Fibroblast of upper back skin (primary cell): ENCODE data around the gene TRMT1L.

Experiments used
- DNase-seq: peaks from one replicate; pipeline ENCODE4 v3.0.0-alpha.2; 2013

Gene TRMT1L

DNA sequence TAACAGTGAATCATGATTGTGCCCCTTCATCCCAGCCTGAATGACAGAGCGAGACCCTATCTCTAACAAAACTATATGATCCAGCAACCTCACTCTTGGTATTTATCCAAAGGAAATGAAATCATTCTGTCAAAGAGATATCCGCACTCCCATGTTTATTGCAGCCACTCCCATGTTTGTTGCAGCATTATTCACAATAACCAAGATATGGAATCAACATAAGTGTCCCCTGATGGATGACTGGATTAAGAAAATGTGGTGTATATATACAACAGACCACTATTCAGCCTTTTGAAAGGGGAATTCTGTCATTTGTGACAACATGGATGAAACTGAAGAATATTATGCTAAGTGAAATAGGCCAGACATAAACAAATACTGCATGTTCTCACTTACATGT lies 44.4 kb downstream of the TRMT1L start:
- DNase-seq, result no peak

DNA sequence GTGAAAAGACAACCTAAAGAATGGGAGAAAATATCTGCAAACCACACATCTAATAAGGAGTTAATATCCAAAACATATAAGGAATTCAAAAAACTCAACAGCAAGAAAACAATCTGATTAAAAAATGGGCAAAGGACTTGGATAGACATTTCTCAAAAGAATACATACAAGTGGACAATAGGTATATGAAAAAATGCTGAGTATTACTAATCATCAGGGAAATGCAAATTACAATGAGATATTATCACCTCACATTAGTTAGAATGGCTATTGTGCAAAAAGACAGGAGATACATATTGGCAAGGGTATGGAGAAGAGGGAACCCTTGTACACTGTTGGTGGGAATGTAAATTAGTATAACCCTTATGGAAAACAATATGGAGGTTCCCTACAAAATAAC lies 44.9 kb downstream of the TRMT1L start:
- no peak for DNase-seq

DNA sequence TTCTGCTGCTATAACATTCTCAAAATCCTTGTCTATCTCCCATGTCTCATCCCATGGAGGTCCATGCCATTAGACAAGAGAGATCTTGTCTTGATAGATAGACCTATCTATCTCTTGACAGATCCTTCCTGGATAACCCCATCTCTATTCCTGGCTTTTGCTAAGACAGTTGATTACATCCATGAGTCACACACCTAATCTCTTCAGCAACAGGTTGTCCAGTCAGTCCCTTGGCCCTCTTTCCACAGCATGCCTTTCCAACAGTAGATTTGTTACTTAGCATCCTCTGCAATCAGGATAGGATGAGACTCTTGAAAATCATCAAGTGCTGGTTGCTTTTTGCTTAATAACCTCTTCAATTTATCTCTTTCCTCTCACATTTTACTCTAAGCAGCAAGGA lies 46.6 kb downstream of the TRMT1L start:
- DNase-seq, result no peak

DNA sequence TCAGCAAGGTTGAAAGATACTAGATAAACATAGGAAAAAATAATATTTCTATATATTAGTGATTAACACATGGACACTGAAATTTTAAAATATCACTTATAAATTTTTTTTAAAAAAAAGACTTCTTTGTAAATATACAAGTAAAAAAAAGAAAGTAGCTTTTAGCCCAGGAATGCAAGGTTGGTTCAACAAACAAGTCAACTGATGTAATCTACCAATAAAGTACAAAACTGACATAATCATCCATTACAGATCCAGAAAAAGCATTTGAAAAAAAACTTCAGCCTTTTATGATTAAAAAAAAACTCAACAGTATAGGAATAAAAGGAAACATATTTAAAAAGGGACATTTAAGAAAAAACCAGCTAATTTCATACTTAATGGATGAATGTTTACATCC lies 48.4 kb downstream of the TRMT1L start:
- DNase-seq, result peak; percentile 2

DNA sequence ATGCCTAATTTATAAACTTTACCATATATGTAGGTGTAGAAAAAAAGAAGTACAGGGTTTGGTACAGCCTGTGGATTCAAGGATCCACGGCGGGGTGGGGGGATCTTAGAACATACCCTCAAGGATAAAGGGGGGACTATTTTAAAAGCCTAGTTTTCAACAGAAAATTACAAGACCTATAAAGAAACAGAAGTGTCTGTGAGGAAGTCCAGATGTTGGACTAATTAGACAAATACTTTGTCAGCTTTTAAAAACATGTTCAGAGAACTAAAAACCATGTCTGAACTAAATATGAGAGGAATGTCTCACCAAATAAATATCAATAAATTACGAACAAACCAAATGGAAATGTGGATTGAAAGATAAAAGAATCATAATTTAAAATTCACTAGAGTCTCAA lies 51.6 kb downstream of the TRMT1L start:
- no peak for DNase-seq

DNA sequence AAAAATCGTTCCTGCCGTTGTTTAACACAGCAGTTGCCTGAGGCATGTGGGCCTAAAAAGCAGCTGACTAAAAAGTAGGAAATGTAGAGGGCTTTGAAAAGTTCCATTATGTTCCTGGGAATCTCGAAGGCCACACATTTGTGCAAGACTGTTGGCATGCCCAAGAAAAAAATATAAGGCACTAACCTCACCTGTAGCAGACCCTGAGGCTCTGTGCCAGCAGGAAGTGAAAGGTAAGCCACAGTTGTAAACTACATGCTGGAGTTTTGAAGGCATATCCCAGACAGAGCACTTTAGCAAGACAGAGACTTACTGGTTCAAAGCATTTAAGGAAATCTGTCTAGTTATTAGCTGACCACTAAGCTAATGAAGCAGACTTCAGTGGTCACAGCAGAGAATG lies 52.7 kb downstream of the TRMT1L start:
- DNase-seq, result no peak

DNA sequence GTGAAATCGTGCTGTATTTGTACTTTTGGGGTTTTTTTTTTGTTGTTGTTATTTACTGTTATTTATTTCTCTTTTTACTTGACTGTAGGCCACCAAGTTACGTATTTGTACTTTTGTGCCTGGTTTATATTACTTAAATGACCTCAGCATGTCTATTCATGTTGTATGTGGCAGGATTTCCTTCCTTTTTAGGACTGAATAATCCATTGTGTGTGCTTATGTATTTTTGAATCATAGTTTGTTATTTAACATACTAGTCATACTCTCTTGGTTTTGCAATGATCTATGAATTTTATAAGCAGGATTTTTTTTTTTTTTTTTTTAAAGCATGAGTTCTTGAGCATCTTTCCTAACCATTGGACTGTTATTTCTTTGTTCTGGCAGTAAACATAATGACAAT lies 60.2 kb downstream of the TRMT1L start:
- peak; percentile 7 for DNase-seq

DNA sequence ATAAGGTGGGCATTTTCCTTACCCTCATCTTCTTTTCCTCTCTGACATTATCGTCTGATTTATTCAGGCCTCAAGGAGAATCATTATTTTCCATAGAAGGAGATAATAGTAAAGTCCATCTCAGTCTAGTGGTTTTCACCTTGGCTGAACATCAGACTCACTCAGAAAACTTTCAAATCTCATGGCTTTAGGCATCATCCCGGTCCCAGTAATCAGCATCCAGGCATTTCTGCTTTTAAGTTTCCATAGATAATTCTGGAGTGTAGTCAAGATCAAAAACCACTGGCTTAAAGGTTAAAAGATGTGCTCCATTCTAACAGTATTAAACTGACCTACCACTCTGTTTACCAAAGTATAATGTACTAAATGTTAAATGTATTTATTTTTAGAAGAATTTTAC lies 62.0 kb downstream of the TRMT1L start:
- no peak for DNase-seq

DNA sequence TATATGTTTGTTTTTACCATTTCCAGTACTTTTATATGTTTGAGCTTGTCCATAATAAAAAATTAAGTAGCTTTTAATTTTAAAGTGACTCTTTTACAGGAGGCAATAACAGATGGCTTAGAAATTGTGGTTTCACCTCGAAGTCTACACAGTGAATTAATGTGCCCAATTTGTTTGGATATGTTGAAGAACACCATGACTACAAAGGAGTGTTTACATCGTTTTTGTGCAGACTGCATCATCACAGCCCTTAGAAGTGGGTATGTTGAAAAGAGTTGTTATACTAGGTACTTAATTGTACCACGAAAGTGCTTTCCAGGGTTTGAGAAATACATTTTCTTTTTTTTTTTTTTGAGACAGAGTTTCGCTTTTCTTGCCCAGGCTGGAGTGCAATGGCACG lies 65.3 kb downstream of the TRMT1L start:
- DNase-seq, result no peak

DNA sequence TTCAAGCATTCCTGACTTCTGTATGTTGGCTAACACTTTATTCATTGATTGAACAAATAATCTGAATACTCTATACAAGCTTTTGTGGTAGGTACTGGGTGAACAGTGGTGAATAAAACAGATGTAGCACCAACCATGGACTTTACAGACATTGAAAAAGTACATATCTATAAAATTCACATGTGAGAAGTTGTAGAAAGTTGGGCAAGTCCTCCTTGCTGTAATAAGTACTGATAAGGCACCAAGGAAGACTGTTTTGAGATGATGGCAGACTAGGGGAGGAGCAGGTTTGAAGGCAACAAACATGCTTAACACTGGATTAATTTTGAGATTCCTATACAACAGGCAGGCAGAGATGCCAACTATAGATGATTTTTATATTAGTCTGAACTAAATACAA lies 69.0 kb downstream of the TRMT1L start:
- no peak for DNase-seq

DNA sequence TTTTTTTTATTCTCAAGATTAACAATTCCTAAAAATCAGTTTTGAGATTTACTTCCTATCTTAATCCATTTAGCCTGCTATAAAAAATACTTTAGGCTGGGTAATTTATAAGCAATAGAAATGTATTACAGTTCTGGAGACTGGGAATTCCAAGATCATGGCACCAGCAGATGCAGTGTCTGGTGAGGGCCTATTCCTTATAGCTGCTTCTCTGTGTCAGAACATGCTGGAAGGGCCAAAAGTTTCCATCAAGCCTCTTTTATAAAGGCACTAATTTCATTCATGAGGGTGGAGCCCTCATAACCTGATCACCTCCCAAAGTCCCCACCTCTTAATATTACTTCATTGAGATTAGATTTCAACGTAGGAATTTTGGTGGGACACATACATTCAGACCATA lies 69.7 kb downstream of the TRMT1L start:
- no peak for DNase-seq

DNA sequence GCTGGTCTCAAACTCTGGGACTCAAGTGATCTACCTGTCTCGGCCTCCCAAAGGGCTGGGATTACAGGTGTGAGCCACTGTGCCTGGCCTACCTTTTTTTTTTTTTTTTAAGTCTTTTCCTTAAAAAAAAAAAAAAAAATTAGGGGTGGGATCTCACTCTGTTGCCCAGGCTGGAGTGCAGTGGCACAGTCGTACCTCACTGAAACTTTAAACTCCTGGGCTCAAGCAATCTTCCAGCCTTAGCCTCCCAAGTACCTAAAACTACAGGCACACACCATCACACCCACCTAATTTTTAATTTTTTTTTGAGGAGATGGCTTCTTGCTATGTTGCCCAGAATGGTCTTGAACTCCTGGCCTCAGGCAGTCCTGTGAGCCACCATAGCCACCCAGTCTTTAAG lies 72.9 kb downstream of the TRMT1L start:
- DNase-seq, result no peak

DNA sequence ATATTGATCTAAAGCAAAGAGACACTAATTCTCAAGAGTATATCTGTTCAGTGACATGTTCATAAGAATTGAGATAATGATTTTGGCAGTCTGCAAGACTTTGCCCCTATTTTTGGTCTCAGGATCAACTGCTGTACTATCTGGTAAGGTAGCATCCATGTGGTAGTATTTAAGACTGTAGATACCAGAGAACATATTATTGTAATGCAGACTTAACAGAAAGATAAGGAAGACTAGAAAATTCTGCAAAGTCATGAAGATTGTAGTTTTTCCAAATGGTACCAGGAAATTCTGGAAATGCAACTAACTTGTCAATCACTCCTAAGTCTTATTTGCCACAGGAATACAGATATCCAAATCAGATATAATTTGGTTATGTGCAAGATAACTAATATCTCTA lies 76.3 kb downstream of the TRMT1L start:
- DNase-seq, result no peak

DNA sequence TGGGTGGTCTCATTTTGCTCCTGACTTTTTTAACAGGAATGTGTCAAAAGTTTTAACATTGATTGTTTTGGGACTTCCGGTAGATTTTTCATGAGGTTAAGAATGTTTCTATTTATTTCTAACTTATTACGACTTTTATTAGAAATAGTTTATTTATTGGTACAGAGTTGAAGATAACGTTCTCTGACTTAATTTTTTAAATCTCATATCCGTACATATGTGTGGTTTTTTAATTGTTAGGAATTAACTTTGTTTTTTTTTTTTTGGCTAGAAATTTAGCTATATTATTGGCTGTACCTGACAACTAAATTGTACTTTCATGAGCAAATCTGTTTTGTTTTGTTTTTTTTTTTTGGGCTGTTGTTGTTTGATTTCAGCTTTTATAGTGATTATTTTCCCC lies 79.4 kb downstream of the TRMT1L start:
- DNase-seq, result no peak

DNA sequence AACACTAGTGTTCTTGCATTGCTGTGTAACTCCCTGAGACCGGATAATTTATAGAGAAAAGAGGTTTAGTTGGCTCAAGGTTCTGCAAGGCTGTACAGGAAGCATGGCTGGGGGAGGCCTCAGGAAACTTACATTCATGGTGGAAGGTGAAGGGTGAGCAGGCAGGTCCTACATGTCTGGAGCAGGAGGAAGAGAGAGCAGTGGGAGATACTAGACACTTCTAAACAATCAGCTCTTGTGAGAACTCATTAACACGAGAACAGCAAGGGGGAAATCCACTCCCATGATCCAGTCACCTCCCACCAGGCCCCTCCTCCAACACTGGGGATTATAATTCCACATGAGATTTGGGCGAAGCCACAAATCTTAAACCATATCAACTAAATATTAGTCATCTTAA lies 81.3 kb downstream of the TRMT1L start:
- DNase-seq, result no peak

DNA sequence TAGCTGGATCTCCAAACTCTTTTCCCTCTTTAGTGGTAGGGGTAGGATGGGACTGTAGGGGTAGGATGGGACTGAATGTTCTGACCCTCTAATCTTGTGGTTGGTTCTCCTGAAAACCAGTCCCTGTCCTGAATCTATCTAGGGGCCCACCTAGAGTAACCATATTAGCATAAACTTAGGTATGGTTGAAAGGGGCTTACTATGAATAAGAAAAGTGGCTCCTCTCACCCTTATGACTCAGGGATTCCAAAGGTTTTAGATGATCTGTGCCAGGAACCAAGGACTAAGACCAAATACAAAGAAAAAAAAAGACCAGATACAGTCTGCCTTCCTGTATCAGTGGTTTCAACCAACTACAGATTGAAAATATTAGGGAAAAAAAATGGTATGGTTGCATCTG lies 82.4 kb downstream of the TRMT1L start:
- peak; percentile 60 for DNase-seq

DNA sequence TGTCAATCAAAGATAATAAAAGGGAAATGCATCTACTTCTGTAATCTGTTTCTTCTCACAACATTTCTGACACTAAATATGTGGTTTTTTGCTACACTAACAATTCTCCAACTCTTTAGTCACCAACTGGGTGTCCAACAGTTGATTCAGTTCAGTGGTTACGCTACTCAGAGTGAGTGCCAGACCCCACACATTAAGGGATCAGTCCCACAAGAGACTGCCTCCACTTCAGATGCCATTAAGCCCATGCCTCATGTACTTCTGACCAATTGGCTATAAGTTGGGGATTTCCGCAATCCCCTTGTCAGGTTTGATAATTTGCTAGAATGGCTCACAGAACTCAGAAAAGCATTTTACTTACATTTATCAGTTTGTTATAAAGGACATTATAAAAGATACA lies 83.0 kb downstream of the TRMT1L start:
- DNase-seq, result peak; percentile 44

DNA sequence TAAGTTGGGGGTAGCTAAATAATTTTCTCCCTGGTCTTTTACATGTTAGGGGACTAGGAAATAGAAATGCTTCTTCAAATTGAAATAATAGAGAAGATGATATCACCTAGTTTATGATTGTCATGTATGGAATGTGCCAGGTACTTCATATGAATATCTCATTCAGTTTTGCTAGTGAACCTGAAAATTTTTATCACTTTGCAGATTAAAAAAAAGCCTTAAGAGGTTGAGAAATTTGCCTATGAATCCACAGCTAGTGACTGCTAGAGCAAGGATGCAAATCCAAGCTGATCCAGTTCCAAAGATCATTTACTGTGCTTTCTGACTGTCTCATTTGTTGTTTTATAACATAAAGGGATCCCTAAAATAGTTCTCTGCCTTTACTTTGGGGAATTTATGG lies 86.7 kb downstream of the TRMT1L start:
- no peak for DNase-seq

DNA sequence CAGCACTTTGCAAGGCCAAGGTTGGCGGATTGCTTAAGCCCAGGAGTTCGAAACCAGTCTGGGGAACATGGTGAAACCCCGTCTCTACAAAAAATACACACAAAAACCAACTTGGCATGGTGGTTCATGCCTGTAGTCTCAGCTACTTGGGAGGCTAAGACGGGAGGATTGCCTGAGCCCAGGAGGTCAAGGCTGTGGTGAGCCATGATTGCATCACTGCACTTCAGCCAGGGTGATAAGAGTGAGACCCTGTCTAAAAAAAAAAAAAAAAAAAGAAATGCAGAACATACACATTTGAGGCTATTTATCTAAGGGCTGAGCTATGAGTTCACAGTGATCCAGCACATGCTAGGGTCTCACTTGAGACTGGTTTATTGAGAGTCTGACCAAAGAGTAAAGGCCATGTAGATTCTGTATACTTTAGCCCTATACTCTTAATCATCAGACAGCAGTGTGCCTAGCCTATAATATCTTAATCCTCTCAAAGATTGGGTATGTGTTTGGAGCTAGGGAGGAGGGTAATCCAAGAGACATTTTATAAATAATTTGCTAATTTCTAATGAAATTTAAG lies 87.5 kb downstream of the TRMT1L start:
- no peak for DNase-seq

DNA sequence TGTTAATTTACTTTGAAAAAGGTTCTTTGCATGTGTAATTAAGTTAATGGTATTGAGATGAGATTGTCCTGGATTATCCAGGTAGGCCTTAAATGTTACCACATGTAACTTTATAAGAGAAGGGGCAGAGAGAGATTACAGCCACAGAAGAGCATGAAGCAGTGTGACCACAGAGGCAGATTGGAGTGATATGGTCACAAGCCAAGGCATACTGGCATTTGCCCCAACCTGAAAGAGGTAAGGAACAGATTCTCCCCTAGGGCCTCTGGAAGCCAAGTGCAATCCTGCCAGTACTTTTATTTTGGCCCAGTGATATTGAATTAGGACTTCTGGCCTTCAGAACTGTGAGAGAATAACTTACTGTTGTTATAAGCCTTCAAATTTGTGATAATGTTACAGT lies 88.4 kb downstream of the TRMT1L start:
- no peak for DNase-seq
